ENCODE data around the gene SCO1.

SCO1 gene

DNA sequence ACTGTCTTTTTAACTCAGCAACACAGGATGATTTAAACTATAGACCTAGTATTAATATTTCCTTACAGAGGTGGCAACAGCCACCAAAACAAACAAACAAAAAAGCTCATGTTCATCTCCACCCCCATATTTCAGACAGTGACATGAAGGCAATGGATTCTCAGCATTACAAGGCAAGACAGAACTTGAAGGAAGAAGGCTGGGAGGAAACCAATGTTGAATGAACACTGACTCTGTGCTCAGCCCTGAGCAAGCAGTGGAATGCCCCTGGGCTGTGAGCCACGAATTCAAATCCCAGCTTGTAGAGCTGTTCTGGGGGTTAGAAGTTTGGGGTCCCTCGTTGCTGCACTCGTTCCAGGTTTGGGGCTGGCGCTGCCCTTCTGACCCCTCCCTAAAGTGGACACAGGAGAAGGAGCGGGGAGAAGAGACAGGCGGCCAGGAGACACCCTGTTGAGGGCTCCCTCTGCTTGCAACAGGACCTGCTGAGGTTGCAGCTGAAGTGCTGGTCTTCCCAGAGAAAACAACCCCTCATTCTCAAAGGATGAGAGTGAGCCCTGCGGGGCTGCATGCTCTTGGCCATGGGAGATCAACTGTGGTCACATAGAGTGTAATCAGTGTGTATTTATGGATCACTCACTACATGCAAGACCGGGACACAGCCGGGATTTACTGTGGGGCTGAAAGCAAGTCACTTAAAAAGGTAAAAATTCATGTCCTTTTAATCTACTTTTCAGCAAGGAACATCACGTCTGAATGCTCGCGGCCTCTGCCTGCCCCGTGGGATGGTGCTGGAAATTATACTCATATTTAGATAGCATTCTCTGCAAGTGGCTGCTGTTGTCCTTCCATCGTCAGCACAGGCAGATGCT lies 74.5 kb downstream of the SCO1 start:
- in situ Hi-C loops (cut with HindIII; ENCODE audit: low sequenced_read_pairs), result no loop called here
